ENCODE data around the gene PAXIP1.

- TF ChIP-seq CTCF (IDR thresholded peaks at IDR 0.05) (no peak), POLR2A (IDR thresholded peaks at IDR 0.05) (no peak), POLR2AphosphoS5 (IDR thresholded peaks at IDR 0.05) (no peak)
Measured at GRCh38 chr7:154896076-154896475, 106.8 kb downstream of the PAXIP1 start.
